Fibroblast of lung (primary cell): ENCODE measurements around the gene NCKIPSD. TPM values are rescaled to one million over a fixed set of nuclear protein-coding genes. Genes with fewer than 3 reads are reported as not detected.

ENCODE experiments used
- DNase-seq, 2 donors: peaks; one replicate each; pipeline versions ENCODE4 v3.0.0 to v3.0.0-alpha.2; 2010; ENCODE audit warnings: low read depth in 2 of 2
- H2AFZ ChIP-seq: 2 replicates; pipeline ENCODE4 v1.5.1; 2012; ENCODE audit warnings: low read length, control low read depth, inconsistent platforms
- H3K27ac ChIP-seq: 2 replicates; pipeline ENCODE4 v1.5.1; 2011; ENCODE audit warnings: low read length, control low read depth; ENCODE audit not compliant: insufficient read depth
- H3K27me3 ChIP-seq: 2 replicates; pipeline ENCODE4 v1.5.1; 2011; ENCODE audit warnings: mild to moderate bottlenecking, low read length; ENCODE audit not compliant: control insufficient read depth, insufficient read depth
- H3K36me3 ChIP-seq: 2 replicates; pipeline ENCODE4 v1.5.1; 2011; ENCODE audit warnings: low read length; ENCODE audit not compliant: control insufficient read depth, insufficient read depth
- H3K4me1 ChIP-seq: 2 replicates; pipeline ENCODE4 v1.5.1; 2011; ENCODE audit warnings: low read length; ENCODE audit not compliant: control insufficient read depth, insufficient read depth; ENCODE audit errors: extremely low read depth
- H3K4me2 ChIP-seq: 2 replicates; pipeline ENCODE4 v1.5.1; 2011; ENCODE audit warnings: low read length, control low read depth; ENCODE audit not compliant: insufficient read depth; ENCODE audit errors: extremely low read depth
- H3K4me3 ChIP-seq, 4 experiments: fragments of 200-600 bp in 1 of 4; sonication (generic) in 1 of 4; replicated peaks in 1 of 4; 2 replicates each; pipeline ENCODE4 v1.5.1; 2011 to 2016; ENCODE audit warnings: low read length in 4 of 4, low read depth in 3 of 4, mild to moderate bottlenecking in 3 of 4, control low read depth in 2 of 4, inconsistent platforms in 1 of 4, mixed read lengths in 1 of 4; ENCODE audit not compliant: insufficient read depth in 1 of 4; ENCODE audit errors: control extremely low read depth in 1 of 4
- H3K79me2 ChIP-seq: 2 replicates; pipeline ENCODE4 v1.5.1; 2012; ENCODE audit warnings: mild to moderate bottlenecking, low read length, inconsistent platforms; ENCODE audit not compliant: control insufficient read depth, insufficient read depth
- H3K9ac ChIP-seq: 2 replicates; pipeline ENCODE4 v1.5.1; 2011; ENCODE audit warnings: mild to moderate bottlenecking, low read length, control low read depth; ENCODE audit not compliant: insufficient read depth
- H3K9me3 ChIP-seq: 2 replicates; pipeline ENCODE4 v1.5.1; 2012; ENCODE audit warnings: low read depth, low read length; ENCODE audit not compliant: control insufficient read depth, insufficient read depth
- H4K20me1 ChIP-seq: 2 replicates; pipeline ENCODE4 v1.5.1; 2011; ENCODE audit warnings: low read length; ENCODE audit not compliant: control insufficient read depth, insufficient read depth; ENCODE audit errors: extremely low read depth
- CTCF ChIP-seq, 2 donors: IDR thresholded peaks in 1 of 2; conservative IDR thresholded peaks in 1 of 2; 1 replicate in 1 of 2; 2 replicates in 1 of 2; pipeline ENCODE4 v1.5.1; 2011 to 2012; ENCODE audit warnings: low read length in 2 of 2, control low read depth in 1 of 2, inconsistent platforms in 1 of 2, low read depth in 1 of 2, mild to moderate bottlenecking in 1 of 2
- EZH2 ChIP-seq: IDR thresholded peaks from 2 replicates; pipeline ENCODE4 v1.5.1; 2012; ENCODE audit warnings: low read length, control low read depth, mild to moderate bottlenecking; ENCODE audit errors: missing control alignments
- polyA plus RNA-seq, 2 donors: library from polyadenylated mRNA; depleted of rRNA in 1 of 2; stranded (reverse) in 1 of 2; unstranded in 1 of 2; fragments of >200 nt; gene quantifications; 2 replicates each; pipeline ENCODE4 v1.2.1, GENCODE V29; 2011 to 2012; ENCODE audit warnings: missing spikeins in 1 of 2
- total RNA-seq: library from RNA; depleted of rRNA; stranded (reverse); fragments of >200 nt; gene quantifications from 2 replicates; pipeline ENCODE4 v1.2.1, GENCODE V29; 2014

The NCKIPSD gene
- total and polyA plus RNA-seq, 2 donors (not counting 1 experiment from before 2014, with no cell fraction given), result 14.6 to 23.3 TPM

GRCh38 chr3:48625600-48625999 lies 60.1 kb downstream of the NCKIPSD start:
- TF ChIP-seq CTCF (conservative IDR thresholded peaks at IDR 0.05 in 1 of 2, IDR thresholded peaks at IDR 0.05 in 1 of 2; ENCODE audit: low read depth in 1 of 2, low read length in 2 of 2), result no peak
- no peak for TF ChIP-seq EZH2
- Histone ChIP-seq H3K79me2 (no peaks in the 10 kb centered on the region), H3K4me2 (no peak overlapping the region), H2AFZ (no peak overlapping the region), H3K36me3 (peaks cover 16% of the 10 kb centered on the region), H3K27me3 (no peaks in the 10 kb centered on the region), H3K9me3 (no peaks in the 10 kb centered on the region), H3K4me1 (no peaks in the 10 kb centered on the region), H3K27ac (no peak overlapping the region), H4K20me1 (no peaks in the 10 kb centered on the region), H3K9ac (no peak overlapping the region), H3K4me3 (no peak overlapping the region)
- DNase-seq, result no peak

GRCh38 chr3:48624767-48625166 lies 60.9 kb downstream of the NCKIPSD start:
- H3K79me2 ChIP-seq, result no peaks in the 10 kb centered on the region
- peaks cover 12% of the 10 kb centered on the region for H3K36me3 ChIP-seq
- no peak overlapping the region for H3K27ac ChIP-seq
- TF ChIP-seq EZH2 (no peak), CTCF (conservative IDR thresholded peaks at IDR 0.05 in 1 of 2, IDR thresholded peaks at IDR 0.05 in 1 of 2; ENCODE audit: low read depth in 1 of 2, low read length in 2 of 2) (no peak)
- H3K9ac ChIP-seq, result no peak overlapping the region
- no peaks in the 10 kb centered on the region for H4K20me1 ChIP-seq
- DNase-seq, result no peak
- no peaks in the 10 kb centered on the region for H3K27me3 ChIP-seq
- H3K4me3 ChIP-seq, result no peak overlapping the region
- no peak overlapping the region for H3K4me2 ChIP-seq
- H3K4me1 ChIP-seq, result no peaks in the 10 kb centered on the region
- H3K9me3 ChIP-seq, result no peaks in the 10 kb centered on the region
- no peak overlapping the region for H2AFZ ChIP-seq

GRCh38 chr3:48623851-48624547 lies 61.7 kb downstream of the NCKIPSD start:
- Histone ChIP-seq H3K79me2 (no peaks in the 10 kb centered on the region), H3K9me3 (no peaks in the 10 kb centered on the region), H4K20me1 (no peaks in the 10 kb centered on the region), H3K4me3 (no peak overlapping the region), H3K27ac (no peak overlapping the region), H3K4me1 (no peaks in the 10 kb centered on the region), H3K27me3 (no peaks in the 10 kb centered on the region), H2AFZ (no peak overlapping the region), H3K4me2 (no peak overlapping the region), H3K9ac (no peak overlapping the region), H3K36me3 (peaks cover 12% of the 10 kb centered on the region)
- DNase-seq, result no peak
- TF ChIP-seq EZH2 (no peak), CTCF (conservative IDR thresholded peaks at IDR 0.05 in 1 of 2, IDR thresholded peaks at IDR 0.05 in 1 of 2; ENCODE audit: low read depth in 1 of 2, low read length in 2 of 2) (no peak)

Other genes starting within 250 kb of the NCKIPSD start
- gene CCDC51, start 245.8 kb downstream of the NCKIPSD start, total RNA-seq, result 19.3 and 27.2 TPM in 2 replicates
- gene CCDC51, start 245.8 kb downstream of the NCKIPSD start, polyA plus RNA-seq, result 11.9 and 14.8 TPM in 2 replicates
- 305 and 306 TPM in 2 replicates for gene TMA7, start 245.7 kb downstream of the NCKIPSD start, total RNA-seq
- 337 and 356 TPM in 2 replicates for gene TMA7, start 245.7 kb downstream of the NCKIPSD start, polyA plus RNA-seq
- 3.0 and 3.6 TPM in 2 replicates for gene ATRIP, start 239.2 kb downstream of the NCKIPSD start, total RNA-seq
- gene ATRIP, start 239.2 kb downstream of the NCKIPSD start, polyA plus RNA-seq, result 5.0 and 7.0 TPM in 2 replicates
- gene SHISA5, start 181.7 kb downstream of the NCKIPSD start, total RNA-seq, result 92.7 and 136 TPM in 2 replicates
- gene SHISA5, start 181.7 kb downstream of the NCKIPSD start, polyA plus RNA-seq, result 139 and 172 TPM in 2 replicates
- gene PFKFB4, start 129.1 kb downstream of the NCKIPSD start, total RNA-seq, result 6.7 and 12.2 TPM in 2 replicates
- gene PFKFB4, start 129.1 kb downstream of the NCKIPSD start, polyA plus RNA-seq, result 4.9 and 9.3 TPM in 2 replicates
- gene UCN2, start 122.1 kb downstream of the NCKIPSD start, total RNA-seq, result 0.26 and 0.66 TPM in 2 replicates
- gene UCN2, start 122.1 kb downstream of the NCKIPSD start, polyA plus RNA-seq, result 0.07 and 0.27 TPM in 2 replicates
- gene COL7A1, start 90.6 kb downstream of the NCKIPSD start, total RNA-seq, result 15.9 and 36.7 TPM in 2 replicates
- gene COL7A1, start 90.6 kb downstream of the NCKIPSD start, polyA plus RNA-seq, result 3.4 and 3.6 TPM in 2 replicates
- gene UQCRC1, start 76.3 kb downstream of the NCKIPSD start, total RNA-seq, result 294 and 366 TPM in 2 replicates
- gene UQCRC1, start 76.3 kb downstream of the NCKIPSD start, polyA plus RNA-seq, result 226 and 289 TPM in 2 replicates
- not detected in 2 replicates for gene TMEM89, start 64.1 kb downstream of the NCKIPSD start, total RNA-seq
- not detected in 2 replicates for gene TMEM89, start 64.1 kb downstream of the NCKIPSD start, polyA plus RNA-seq
- gene SLC26A6, start 50.5 kb downstream of the NCKIPSD start, total RNA-seq, result 32.9 and 36.3 TPM in 2 replicates
- gene SLC26A6, start 50.5 kb downstream of the NCKIPSD start, polyA plus RNA-seq, result 13.3 and 20.9 TPM in 2 replicates
- 0.77 and 2.1 TPM in 2 replicates for gene CELSR3, start 23.0 kb downstream of the NCKIPSD start, total RNA-seq
- 0.34 and 0.44 TPM in 2 replicates for gene CELSR3, start 23.0 kb downstream of the NCKIPSD start, polyA plus RNA-seq
- gene IP6K2, start 31.3 kb upstream of the NCKIPSD start, total RNA-seq, result 40.3 and 53.5 TPM in 2 replicates
- 58.9 and 64.1 TPM in 2 replicates for gene IP6K2, start 31.3 kb upstream of the NCKIPSD start, polyA plus RNA-seq
- gene PRKAR2A, start 162.0 kb upstream of the NCKIPSD start, total RNA-seq, result 17.8 and 18.7 TPM in 2 replicates
- gene PRKAR2A, start 162.0 kb upstream of the NCKIPSD start, polyA plus RNA-seq, result 19.1 and 22.3 TPM in 2 replicates
- gene SLC25A20, start 213.0 kb upstream of the NCKIPSD start, total RNA-seq, result 13.1 and 25.1 TPM in 2 replicates
- gene SLC25A20, start 213.0 kb upstream of the NCKIPSD start, polyA plus RNA-seq, result 40.3 and 40.6 TPM in 2 replicates
- gene ARIH2, start 232.9 kb upstream of the NCKIPSD start, total RNA-seq, result 80.1 and 91.7 TPM in 2 replicates
- gene ARIH2, start 232.9 kb upstream of the NCKIPSD start, polyA plus RNA-seq, result 65.8 and 71.4 TPM in 2 replicates